ENCODE results near the gene AHCTF1. TPM values are rescaled to one million over a fixed set of nuclear protein-coding genes. Genes with fewer than 3 reads are reported as not detected.

Gene AHCTF1
- total and polyA plus RNA-seq, 2 of the 8 experiments (the other 6 are each of a cell fraction or from before 2014, with no cell fraction given), result 7.9 to 44.5 TPM

GRCh38 chr1:246888522-246888921 is 43.2 kb downstream of the AHCTF1 start:
- Histone ChIP-seq H4K5ac (ENCODE audit: insufficient read length, low read depth, low read length) (no peak overlapping the region), H3K4me2 (ENCODE audit: insufficient read depth in 1 of 2, low read depth in 2 of 2, low read length in 2 of 2) (no peak overlapping the region), H2BK15ac (ENCODE audit: low read length) (no peak overlapping the region), H3K4ac (replicated peaks; ENCODE audit: insufficient read length, low read depth, low read length) (no peak overlapping the region), H3K9me3 (ENCODE audit: insufficient read depth in 2 of 2, low read depth in 1 of 2, low read length in 1 of 2) (no peaks in the 10 kb centered on the region), H3K56ac (replicated peaks; ENCODE audit: insufficient read length, low read depth, low read length) (no peak overlapping the region), H3K36me3 (ENCODE audit: control insufficient read depth in 2 of 4, insufficient read depth in 4 of 4, low read length in 3 of 4) (peaks cover 12 to 58% (median 36%) of the 10 kb centered on the region in 4 experiments), H3K79me2 (ENCODE audit: control insufficient read depth in 1 of 2, insufficient read depth in 2 of 2, low read length in 2 of 2) (no peaks in the 10 kb centered on the region), H2BK5ac (ENCODE audit: low read depth, low read length) (no peak overlapping the region), H3K18ac (ENCODE audit: extremely low read depth, low read length) (no peak overlapping the region), H4K8ac (ENCODE audit: extremely low read depth, insufficient read depth, low read length) (no peak overlapping the region), H2AK5ac (ENCODE audit: low read depth, low read length) (no peak overlapping the region), H3K27me3 (replicated peaks in 1 of 4; ENCODE audit: control insufficient read depth in 3 of 4, extremely low read depth in 1 of 4, insufficient read depth in 3 of 4, low read length in 3 of 4) (no peaks in the 10 kb centered on the region), H3K23ac (ENCODE audit: insufficient read length) (no peak overlapping the region), H3K4me1 (replicated peaks in 1 of 4; ENCODE audit: control insufficient read depth in 3 of 4, insufficient read depth in 4 of 4, low read length in 3 of 4) (no peaks in the 10 kb centered on the region), H2BK12ac (ENCODE audit: low read depth, low read length) (no peak overlapping the region), H3K79me1 (ENCODE audit: low read depth, low read length) (no peaks in the 10 kb centered on the region), H2AFZ (ENCODE audit: low read length) (no peak overlapping the region), H2BK20ac (ENCODE audit: low read length) (no peak overlapping the region), H3K14ac (ENCODE audit: insufficient read length) (no peak overlapping the region), H3K9ac (replicated peaks in 1 of 4; ENCODE audit: extremely low read depth in 1 of 4, low read depth in 3 of 4, low read length in 3 of 4) (no peak overlapping the region), H3K23me2 (ENCODE audit: low read depth, low read length) (no peaks in the 10 kb centered on the region), H3K27ac (ENCODE audit: low read depth, low read length) (no peak overlapping the region), H4K91ac (replicated peaks; ENCODE audit: insufficient read length, low read length) (no peak overlapping the region), H3K4me3 (ENCODE audit: extremely low read depth in 1 of 4, insufficient read depth in 2 of 4, low read depth in 3 of 4, low read length in 4 of 4) (no peak overlapping the region), H2BK120ac (replicated peaks; ENCODE audit: low read depth, low read length) (no peak overlapping the region), H4K20me1 (replicated peaks in 1 of 2; ENCODE audit: control insufficient read depth in 1 of 2, insufficient read depth in 2 of 2, low read length in 2 of 2) (peaks cover 0 to 2% of the 10 kb centered on the region in 2 experiments)
- no peak for DNase-seq (ENCODE audit: low read depth in 1 of 2, low spot score in 2 of 2)
- WGBS, 2 experiments (ENCODE audit: extremely low coverage in 1 of 2, insufficient coverage in 1 of 2, insufficient read length in 1 of 2, insufficient replicate concordance in 2 of 2, low coverage in 1 of 2, low lambda C conversion rate in 2 of 2, missing lambda C conversion rate in 1 of 2), result 80% methylated on average over 2 of the region's 2 CpGs; no CpG with 5 or more reads in 1 of the 2 experiments
- no peak for FAIRE-seq
- ChIA-PET POLR2A (ENCODE audit: partially characterized antibody) (no interaction called here), CTCF (ENCODE audit: partially characterized antibody) (interaction anchor here (0.6 kb wide), 1 partner anchor 200 kb away, joined by 3 read pairs; no protein-coding TSS in a partner anchor)
